HepG2 (cell line): Measurements from ENCODE around the gene LRRC8D. TPM values are rescaled to one million over a fixed set of nuclear protein-coding genes. Genes with fewer than 3 reads are reported as not detected.

Source experiments
- CBX5 ChIP-seq: sonication (generic); formaldehyde crosslinking; IDR thresholded peaks from 2 replicates; pipeline ENCODE4 v1.4.0; 2020; ENCODE audit warnings: missing genetic modification reagents, borderline replicate concordance
- CREB1 ChIP-seq, 2 experiments: fragments of 450-650 bp in 1 of 2; IDR thresholded peaks; 2 replicates each; pipeline ENCODE4 v1.6.1; 2016 to 2017; ENCODE audit warnings: control low read depth in 1 of 2, mild to moderate bottlenecking in 1 of 2, missing compliant biosample characterization in 1 of 2, missing genetic modification characterization in 1 of 2
- FOXM1 ChIP-seq: sonication (generic); formaldehyde crosslinking; IDR thresholded peaks from 2 replicates; pipeline ENCODE4 v1.5.0; 2020; ENCODE audit warnings: missing genetic modification reagents
- GTF3A ChIP-seq: sonication (generic); formaldehyde crosslinking; conservative IDR thresholded peaks from 2 replicates; pipeline ENCODE4 v1.4.0; 2020; ENCODE audit warnings: mild to moderate bottlenecking, missing genetic modification reagents
- KDM5A ChIP-seq: fragments of 200-600 bp; sonication (generic); IDR thresholded peaks from 2 replicates; pipeline ENCODE4 v1.7.0; 2018; ENCODE audit warnings: antibody characterized with exemption, mild to moderate bottlenecking, low read length, borderline replicate concordance
- NAIF1 ChIP-seq: sonication (generic); formaldehyde crosslinking; IDR thresholded peaks from 2 replicates; pipeline ENCODE4 v1.5.0; 2020; ENCODE audit warnings: mild to moderate bottlenecking, missing genetic modification reagents, borderline replicate concordance
- NCOR1 ChIP-seq: fragments of 200-600 bp; sonication (generic); IDR thresholded peaks from 2 replicates; pipeline ENCODE4 v1.7.0; 2017; ENCODE audit warnings: antibody characterized with exemption, low read length, borderline replicate concordance
- PAXIP1 ChIP-seq: sonication (generic); formaldehyde crosslinking; conservative IDR thresholded peaks from 2 replicates; pipeline ENCODE4 v1.4.0; 2020; ENCODE audit warnings: mild to moderate bottlenecking, missing genetic modification reagents, moderate library complexity
- ZFP37 ChIP-seq: sonication (generic); formaldehyde crosslinking; IDR thresholded peaks from 2 replicates; pipeline ENCODE4 v1.4.0; 2020; ENCODE audit warnings: missing genetic modification reagents, borderline replicate concordance
- ZNF232 ChIP-seq: sonication (generic); formaldehyde crosslinking; IDR thresholded peaks from 2 replicates; pipeline ENCODE4 v1.4.0; 2020; ENCODE audit warnings: missing genetic modification reagents, borderline replicate concordance
- ZNF318 ChIP-seq: sonication (generic); formaldehyde crosslinking; IDR thresholded peaks from 2 replicates; pipeline ENCODE4 v1.4.0; 2020; ENCODE audit warnings: mild to moderate bottlenecking, missing genetic modification reagents
- ZNF501 ChIP-seq: sonication (generic); formaldehyde crosslinking; IDR thresholded peaks from 2 replicates; pipeline ENCODE4 v1.5.1; 2020; ENCODE audit warnings: mild to moderate bottlenecking, moderate library complexity, missing genetic modification reagents
- ZNF639 ChIP-seq: conservative IDR thresholded peaks from 2 replicates; pipeline ENCODE4 v1.6.1; 2018; ENCODE audit warnings: missing genetic modification reagents
- ZNF749 ChIP-seq: sonication (generic); formaldehyde crosslinking; IDR thresholded peaks from 2 replicates; pipeline ENCODE4 v1.8.0; 2022; ENCODE audit warnings: mild to moderate bottlenecking, missing genetic modification reagents, moderate library complexity, borderline replicate concordance
- polyA plus RNA-seq, 8 experiments: library from polyadenylated mRNA; depleted of rRNA in 3 of 8; stranded (reverse) in 7 of 8; unstranded in 1 of 8; fragments of >200 nt; fragmentation: Illumina TruSeq in 4 of 8; extraction: Trizol in 4 of 8; gene quantifications; 2 replicates each; pipeline versions ENCODE4 v1.2.1 to v1.2.3, GENCODE V29; 2011 to 2016; ENCODE audit warnings: low read depth in 4 of 8, missing spikeins in 1 of 8, mixed read lengths in 1 of 8; ENCODE audit not compliant: insufficient read depth in 1 of 8
- total RNA-seq, 5 experiments: library from RNA; depleted of rRNA; stranded (reverse); fragments of >200 nt; fragmentation: Illumina TruSeq; extraction: Trizol; gene quantifications; 2 replicates each; pipeline ENCODE4 v1.2.3, GENCODE V29; 2016; ENCODE audit warnings: low read depth in 1 of 5

LRRC8D gene
- total and polyA plus RNA-seq, 2 of the 13 experiments (the other 11 are each of a cell fraction or from before 2014, with no cell fraction given) = 29.9 to 45.5 TPM

- no peak for TF ChIP-seq CBX5 (CRISPR knock-in tag)
- no peak for TF ChIP-seq NAIF1 (CRISPR knock-in tag)
- TF ChIP-seq KDM5A = no peak
- 0 out of 2 replicates have a peak, but pooled peaks have one; percentile 24 for TF ChIP-seq ZNF232 (CRISPR knock-in tag)
- no peak for TF ChIP-seq ZNF501 (CRISPR knock-in tag)
- TF ChIP-seq CREB1 (IDR thresholded peaks at IDR 0.05) = no peak
- TF ChIP-seq CREB1 (CRISPR knock-in tag; IDR thresholded peaks at IDR 0.05) = 0 out of 2 replicates have a peak, but pooled peaks have one; percentile 0
- no peak for TF ChIP-seq ZFP37
- TF ChIP-seq NCOR1 = 0 out of 2 replicates have a peak, but pooled peaks have one; percentile 19
- no peak for TF ChIP-seq ZNF639 (CRISPR knock-in tag)
- TF ChIP-seq FOXM1 (CRISPR knock-in tag) = no peak
- no peak for TF ChIP-seq ZNF749 (CRISPR knock-in tag)
- no peak for TF ChIP-seq GTF3A (CRISPR knock-in tag)
- TF ChIP-seq ZNF318 = no peak
- no peak for TF ChIP-seq PAXIP1 (CRISPR knock-in tag)
Observed at GRCh38 chr1:89822109-89822962, 1.5 kb downstream of the LRRC8D start (continued).
